ENCODE results near the gene SLC66A3.

GRCh38 chr2:11112870-11113428, 42.3 kb upstream of the SLC66A3 start:
- TF ChIP-seq CTCF (optimal IDR thresholded peaks at IDR 0.05 in 1 of 3, IDR thresholded peaks at IDR 0.05 in 1 of 3, conservative IDR thresholded peaks at IDR 0.05 in 1 of 3; ENCODE audit: extremely low read depth in 1 of 3, insufficient read depth in 2 of 3, low read length in 3 of 3) = no peak
- no peak for TF ChIP-seq EZH2 (IDR thresholded peaks at IDR 0.05; ENCODE audit: low read length)
